Central memory CD4-positive, alpha-beta T cell (primary cell): Measurements from ENCODE around the gene PPY.
A peak's percentile ranks its signal among the peaks of the same experiment; 100 is the strongest.
"Not testable (repeated sequence)": the region's sequence is repeated elsewhere in the genome, so short reads cannot be mapped to it uniquely, and the experiment has no call there.

Source experiments
- DNase-seq: peaks from one replicate; pipeline ENCODE4 v3.0.0; 2022

Gene PPY

GRCh38 chr17:43928609-43929008 lies 13.7 kb downstream of the PPY start:
- DNase-seq: no peak

DNA sequence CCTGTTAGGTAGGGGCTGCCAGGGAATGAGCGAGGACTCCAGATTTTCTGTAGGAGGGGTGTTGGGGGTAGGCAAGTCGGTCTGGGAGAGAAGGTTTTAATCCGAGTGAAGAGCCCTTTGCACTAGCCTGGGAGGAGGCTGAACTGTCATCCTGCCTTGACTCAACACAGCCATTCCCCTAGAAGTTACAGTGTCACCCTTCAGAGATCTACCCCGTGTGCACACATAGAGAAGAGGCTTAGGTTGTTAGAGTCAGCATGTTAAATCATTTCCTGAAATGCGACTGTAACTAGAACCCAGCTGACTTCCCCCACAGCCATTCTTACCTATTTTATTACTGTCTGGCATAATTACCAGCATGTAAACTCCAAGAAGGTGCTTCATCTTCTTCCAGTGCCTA lies 14.3 kb downstream of the PPY start:
- not testable (repeated sequence) for DNase-seq

- no peak for DNase-seq
Observed at GRCh38 chr17:43927060-43927864, 15.0 kb downstream of the PPY start.

GRCh38 chr17:43924558-43924957 lies 17.7 kb downstream of the PPY start:
- DNase-seq: no peak

- DNase-seq: no peak
Observed at GRCh38 chr17:43920500-43921095, 21.7 kb downstream of the PPY start.

- DNase-seq: no peak
Observed at GRCh38 chr17:43918026-43918389, 24.3 kb downstream of the PPY start.

DNA sequence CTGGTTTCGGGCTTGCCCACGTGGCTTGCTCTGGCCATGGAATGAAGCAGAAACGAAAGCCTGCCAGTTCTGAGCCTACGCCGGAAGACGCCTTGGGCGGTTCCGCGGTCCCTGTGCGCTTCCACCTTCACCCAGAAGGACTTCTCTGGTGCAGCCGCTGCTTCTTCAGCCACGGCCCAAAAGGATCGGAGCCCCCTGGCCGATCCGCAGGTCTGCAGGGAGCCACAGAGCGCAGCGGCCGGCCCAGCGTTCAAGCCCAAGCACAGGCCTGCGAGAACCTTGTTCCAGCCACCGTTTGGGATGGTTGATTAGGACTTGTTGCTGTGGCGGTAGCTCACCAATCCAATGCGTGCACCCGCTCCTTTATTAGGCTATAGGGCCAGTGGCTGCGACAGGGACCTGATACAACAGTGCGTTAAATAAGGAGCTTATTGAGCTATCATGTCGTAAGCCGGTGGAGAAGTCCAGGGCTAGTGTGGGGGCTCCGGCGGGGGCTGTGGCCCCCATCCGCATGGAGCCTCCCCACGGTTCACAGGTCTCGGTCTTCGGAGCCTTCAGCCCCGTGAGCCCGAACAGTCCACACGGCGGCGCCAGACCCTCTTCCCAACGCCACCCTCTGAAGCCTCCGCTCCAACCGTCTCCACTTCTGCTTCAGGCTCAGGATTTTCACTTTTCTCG lies 24.8 kb downstream of the PPY start:
- peak; percentile 46 for DNase-seq

GRCh38 chr17:43917016-43917347 lies 25.3 kb downstream of the PPY start:
- no peak for DNase-seq

DNA sequence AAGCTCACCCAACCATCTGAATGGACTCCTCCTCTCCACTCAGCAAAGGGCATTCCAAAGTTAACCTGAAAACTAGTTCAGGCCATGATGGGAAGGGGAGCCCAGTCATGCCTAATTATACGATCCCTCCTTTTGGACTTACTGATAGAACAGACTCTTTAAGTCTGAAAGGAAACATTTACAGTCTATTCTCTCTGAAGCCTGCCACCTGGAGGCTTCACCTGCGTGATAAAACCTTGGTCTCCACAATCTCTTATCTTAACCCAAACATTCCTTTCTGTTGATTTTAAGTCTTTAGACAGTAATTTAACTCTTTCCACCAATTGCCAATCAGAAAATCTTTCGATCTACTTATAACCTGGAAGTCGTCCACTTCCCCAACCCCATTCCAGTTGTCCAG lies 25.9 kb downstream of the PPY start:
- no peak for DNase-seq

GRCh38 chr17:43915559-43915958 lies 26.7 kb downstream of the PPY start:
- no peak for DNase-seq

GRCh38 chr17:43914451-43914850 lies 27.8 kb downstream of the PPY start:
- DNase-seq: no peak

GRCh38 chr17:43913584-43913983 lies 28.7 kb downstream of the PPY start:
- DNase-seq: no peak

- no peak for DNase-seq
Observed at GRCh38 chr17:43912635-43913304, 29.5 kb downstream of the PPY start.

DNA sequence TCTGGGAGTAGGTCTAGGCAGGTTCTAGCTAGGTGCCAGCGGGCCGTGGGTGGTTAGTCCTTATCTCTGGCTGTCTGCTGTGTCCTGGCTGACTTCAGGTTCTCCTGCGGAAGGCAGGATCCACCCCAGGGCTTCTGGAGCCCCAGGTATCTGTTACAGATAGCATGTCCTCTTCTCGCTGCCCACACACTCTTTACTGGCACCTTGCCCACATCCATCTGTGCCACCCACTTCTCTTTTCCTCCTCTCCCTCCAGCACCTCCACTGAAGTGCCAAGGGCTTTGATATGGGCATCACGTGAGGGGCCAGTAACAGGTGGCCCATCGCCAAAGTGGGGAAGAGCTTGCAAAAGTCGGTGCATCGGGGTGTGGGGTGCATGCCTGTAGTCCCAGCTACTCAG lies 30.4 kb downstream of the PPY start:
- DNase-seq: no peak

DNA sequence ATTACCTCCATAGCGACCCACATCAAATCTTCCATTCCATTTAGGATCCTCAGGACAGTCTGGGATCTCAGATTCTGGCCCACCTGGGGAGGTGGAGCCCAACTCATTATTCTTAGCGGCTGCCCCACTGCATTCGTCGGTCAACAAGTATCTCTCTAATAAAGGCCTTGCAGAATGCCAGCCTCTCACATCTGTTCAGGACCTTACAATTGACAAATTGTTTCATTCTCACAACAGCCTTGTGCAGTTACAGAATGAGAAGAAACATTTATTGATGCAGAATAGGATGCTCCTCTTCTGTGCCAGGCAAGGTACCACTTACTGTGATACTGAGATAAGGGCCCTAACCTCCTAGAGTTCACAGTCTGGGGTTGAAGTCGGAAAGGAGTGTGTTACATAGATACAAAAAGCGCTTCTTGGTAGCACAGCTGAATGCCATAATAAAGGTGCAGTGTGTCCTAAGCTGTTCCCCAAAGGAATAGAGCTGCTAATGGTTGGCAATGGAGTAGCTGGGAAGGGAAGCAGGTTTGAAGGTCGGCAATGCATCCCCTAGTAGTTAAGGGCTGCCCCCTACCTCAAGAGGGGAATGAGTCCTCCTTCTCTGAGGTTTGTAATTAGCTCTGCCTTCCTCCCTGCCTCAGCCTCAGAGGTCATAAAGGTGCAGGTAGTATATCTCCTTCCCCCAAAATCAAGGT lies 32.6 kb downstream of the PPY start:
- DNase-seq: no peak

- DNase-seq: peak; percentile 54
Observed at GRCh38 chr17:43907998-43908721, 34.1 kb downstream of the PPY start.

DNA sequence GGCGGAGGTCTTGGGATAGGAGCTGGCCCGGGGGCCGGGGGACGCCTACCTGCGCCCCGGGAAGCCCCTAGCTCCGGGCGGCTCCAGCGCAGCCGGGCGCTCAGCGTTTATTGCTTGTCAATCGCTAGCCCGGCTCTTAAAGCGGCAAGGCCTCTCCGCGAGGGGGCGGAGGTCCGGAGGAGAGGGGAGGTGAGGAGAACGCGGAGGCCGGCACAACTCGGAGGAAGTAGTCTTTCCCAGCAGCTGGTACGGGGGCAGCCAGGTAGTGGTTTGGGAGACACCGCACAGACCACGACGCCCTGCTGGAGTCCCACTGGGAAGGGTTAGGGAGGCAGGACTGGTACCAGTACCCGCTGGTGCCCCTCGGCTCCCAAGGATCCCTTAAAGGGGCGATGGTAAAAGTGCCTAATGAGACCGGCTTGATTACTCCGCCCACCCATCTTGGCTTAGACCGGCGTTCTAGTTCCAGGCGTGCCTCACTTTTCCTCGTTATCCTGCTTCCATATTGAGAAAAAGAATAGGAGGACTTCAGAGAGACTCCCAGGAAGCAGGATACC lies 34.8 kb downstream of the PPY start, which contains the start of gene MPP2:
MPP2 (minus strand) TSS at position 112 of the 557 bp plus-strand sequence. CDS start 3,076 bp downstream, outside the sequence.
- peak; percentile 61 for DNase-seq

DNA sequence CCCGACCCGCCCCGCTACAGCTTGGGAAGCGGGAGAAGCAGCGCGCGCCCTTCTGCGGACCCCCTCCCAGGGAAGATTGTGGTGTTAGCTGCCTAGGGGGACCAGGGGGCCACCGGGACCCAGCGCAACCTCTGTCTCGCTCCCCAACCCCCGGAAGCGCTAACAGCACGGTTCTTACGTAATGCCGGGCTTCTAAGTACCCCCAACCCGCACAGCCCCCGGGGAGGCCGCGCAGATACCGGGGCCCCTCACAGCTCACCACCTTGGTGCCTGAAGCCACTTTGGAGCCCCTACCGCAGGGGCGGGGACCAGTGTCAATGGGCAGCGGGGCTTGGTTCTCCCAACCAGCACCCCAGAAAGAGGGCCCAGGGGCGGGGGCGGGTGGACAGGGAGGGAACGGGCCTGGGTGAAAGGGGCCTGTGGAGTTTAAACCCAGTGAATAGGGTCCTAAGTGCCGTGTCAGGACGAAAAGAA lies 35.3 kb downstream of the PPY start:
- DNase-seq: no peak

- peak; percentile 33 for DNase-seq
Observed at GRCh38 chr17:43905985-43906852, 36.1 kb downstream of the PPY start.

DNA sequence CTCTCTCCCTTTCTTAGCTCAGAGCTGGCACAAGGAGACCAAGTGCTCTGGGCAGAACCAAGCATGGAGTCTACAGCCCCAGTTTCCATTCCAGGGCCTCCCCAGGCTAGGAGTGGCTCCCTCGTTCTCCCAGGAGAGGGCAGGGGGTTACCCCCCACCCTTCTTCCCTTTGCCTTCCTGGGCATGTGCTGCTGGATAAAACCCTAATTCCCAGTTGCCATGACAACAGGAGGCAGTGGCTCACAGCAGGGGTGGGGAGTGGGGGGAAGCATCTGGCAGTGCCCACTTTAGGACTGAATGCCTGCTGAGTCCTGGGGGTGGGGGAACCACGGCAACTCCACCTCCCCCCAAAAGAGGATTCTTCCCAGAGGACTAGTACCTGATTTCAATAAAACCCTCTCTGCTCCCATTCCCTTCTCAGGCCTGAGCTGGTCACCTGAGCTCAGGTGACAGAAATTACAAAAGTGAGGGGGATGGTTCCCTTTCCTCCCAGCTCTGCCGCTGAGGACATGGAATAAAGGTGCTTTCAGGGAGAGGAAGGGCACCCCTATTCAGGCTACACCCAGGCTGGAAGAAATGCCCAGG lies 36.8 kb downstream of the PPY start:
- no peak for DNase-seq
